Muscle of arm (tissue), 14 donors: ENCODE results near the gene NCBP3. TPM values are rescaled to one million over a fixed set of nuclear protein-coding genes. Genes with fewer than 3 reads are reported as not detected.

ENCODE experiments used
- DNase-seq: peaks from one replicate; pipeline ENCODE4 v3.0.0-alpha.2; 2013
- long read RNA-seq, 11 donors: transcript quantifications; one replicate each; lab custom pipeline, GENCODE V29; 2026
- polyA plus RNA-seq, 12 donors: library from polyadenylated mRNA; unstranded; fragments of 120-200 nt; gene quantifications; one replicate each; pipeline ENCODE4 v1.2.1, GENCODE V29; 2013; ENCODE audit not compliant: insufficient read length in 12 of 12

The NCBP3 gene, protein sequence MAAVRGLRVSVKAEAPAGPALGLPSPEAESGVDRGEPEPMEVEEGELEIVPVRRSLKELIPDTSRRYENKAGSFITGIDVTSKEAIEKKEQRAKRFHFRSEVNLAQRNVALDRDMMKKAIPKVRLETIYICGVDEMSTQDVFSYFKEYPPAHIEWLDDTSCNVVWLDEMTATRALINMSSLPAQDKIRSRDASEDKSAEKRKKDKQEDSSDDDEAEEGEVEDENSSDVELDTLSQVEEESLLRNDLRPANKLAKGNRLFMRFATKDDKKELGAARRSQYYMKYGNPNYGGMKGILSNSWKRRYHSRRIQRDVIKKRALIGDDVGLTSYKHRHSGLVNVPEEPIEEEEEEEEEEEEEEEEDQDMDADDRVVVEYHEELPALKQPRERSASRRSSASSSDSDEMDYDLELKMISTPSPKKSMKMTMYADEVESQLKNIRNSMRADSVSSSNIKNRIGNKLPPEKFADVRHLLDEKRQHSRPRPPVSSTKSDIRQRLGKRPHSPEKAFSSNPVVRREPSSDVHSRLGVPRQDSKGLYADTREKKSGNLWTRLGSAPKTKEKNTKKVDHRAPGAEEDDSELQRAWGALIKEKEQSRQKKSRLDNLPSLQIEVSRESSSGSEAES
- 10 to 100 TPM in 11 of 12 donors, not detected in 1; 41.3 to 88.1 (median 62.2) TPM for polyA plus RNA-seq
- long read RNA-seq, donor 1, partial matches to known transcripts, result 5 of 5 reads
- long read RNA-seq, donor 1, other reads (novel, unspliced or antisense), result 0 of 5 reads
- long read RNA-seq, donor 2, full-length matches to known transcripts, result 2 of 2 reads
- long read RNA-seq, donor 2, partial matches to known transcripts, result 0 of 2 reads
- long read RNA-seq, donor 2, other reads (novel, unspliced or antisense), result 0 of 2 reads
- long read RNA-seq, donor 3, full-length matches to known transcripts, result 2 of 2 reads
- long read RNA-seq, donor 3, partial matches to known transcripts, result 0 of 2 reads
- long read RNA-seq, donor 3, other reads (novel, unspliced or antisense), result 0 of 2 reads
- long read RNA-seq, donor 4, partial matches to known transcripts, result 0 of 1 reads
- long read RNA-seq, donor 4, other reads (novel, unspliced or antisense), result 0 of 1 reads
- long read RNA-seq, donor 5, full-length matches to known transcripts, result 5 of 5 reads
- long read RNA-seq, donor 5, partial matches to known transcripts, result 0 of 5 reads
- long read RNA-seq, donor 5, other reads (novel, unspliced or antisense), result 0 of 5 reads
- long read RNA-seq, donor 6, partial matches to known transcripts, result 0 of 1 reads
- long read RNA-seq, donor 6, other reads (novel, unspliced or antisense), result 0 of 1 reads
- long read RNA-seq, donor 7, result 0 reads
- long read RNA-seq, donor 8, full-length matches to known transcripts, result 1 of 1 reads
- long read RNA-seq, donor 8, partial matches to known transcripts, result 0 of 1 reads
- long read RNA-seq, donor 8, other reads (novel, unspliced or antisense), result 0 of 1 reads
- long read RNA-seq, donor 9, full-length matches to known transcripts, result 2 of 2 reads
- long read RNA-seq, donor 9, partial matches to known transcripts, result 0 of 2 reads
- long read RNA-seq, donor 9, other reads (novel, unspliced or antisense), result 0 of 2 reads
- long read RNA-seq, donor 10, full-length matches to known transcripts, result 3 of 3 reads
- long read RNA-seq, donor 10, partial matches to known transcripts, result 0 of 3 reads
- long read RNA-seq, donor 10, other reads (novel, unspliced or antisense), result 0 of 3 reads
- long read RNA-seq, donor 11, full-length matches to known transcripts, result 2 of 2 reads
- long read RNA-seq, donor 11, partial matches to known transcripts, result 0 of 2 reads
- long read RNA-seq, donor 11, other reads (novel, unspliced or antisense), result 0 of 2 reads

DNA sequence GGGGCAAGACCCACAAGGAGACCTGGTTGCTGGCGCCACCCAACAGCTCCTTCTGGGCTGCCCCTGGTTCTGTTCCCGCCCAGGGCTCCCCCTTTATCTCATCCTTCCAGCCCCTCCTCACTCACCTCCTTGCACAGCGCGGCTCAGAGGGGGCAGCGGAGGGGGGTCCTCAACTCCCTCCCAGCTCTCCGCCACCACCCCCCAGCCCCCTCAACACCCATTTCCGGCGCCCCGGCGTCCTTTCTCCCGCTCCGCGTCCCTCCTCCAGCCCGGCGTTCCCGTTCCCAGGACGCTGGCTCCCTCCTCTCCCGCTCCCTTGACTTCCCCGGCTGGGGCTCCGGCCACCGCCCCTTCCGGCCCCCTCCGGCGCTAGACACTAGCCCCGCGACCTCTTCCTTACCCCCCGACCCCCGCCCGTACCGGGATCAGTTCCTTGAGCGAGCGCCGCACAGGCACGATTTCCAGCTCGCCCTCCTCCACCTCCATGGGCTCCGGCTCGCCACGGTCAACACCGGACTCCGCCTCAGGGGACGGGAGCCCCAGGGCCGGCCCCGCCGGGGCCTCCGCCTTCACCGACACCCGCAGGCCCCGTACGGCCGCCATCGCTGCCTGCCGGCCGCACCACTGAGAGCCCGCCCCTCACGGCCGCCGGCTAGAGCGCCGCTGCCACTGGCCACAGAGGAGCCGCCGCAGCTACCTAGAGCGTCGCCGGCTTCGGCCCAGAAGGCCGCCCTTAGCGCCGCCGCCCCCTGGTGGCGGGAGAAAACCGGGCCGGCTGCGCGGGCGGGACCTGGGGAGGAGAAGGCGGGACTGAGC, at the start of gene NCBP3:
NCBP3 (minus strand) TSS at position 626 of the 816 bp plus-strand sequence; CDS start at position 603, 23 bp downstream.
- DNase-seq, result peak; percentile 94

DNA sequence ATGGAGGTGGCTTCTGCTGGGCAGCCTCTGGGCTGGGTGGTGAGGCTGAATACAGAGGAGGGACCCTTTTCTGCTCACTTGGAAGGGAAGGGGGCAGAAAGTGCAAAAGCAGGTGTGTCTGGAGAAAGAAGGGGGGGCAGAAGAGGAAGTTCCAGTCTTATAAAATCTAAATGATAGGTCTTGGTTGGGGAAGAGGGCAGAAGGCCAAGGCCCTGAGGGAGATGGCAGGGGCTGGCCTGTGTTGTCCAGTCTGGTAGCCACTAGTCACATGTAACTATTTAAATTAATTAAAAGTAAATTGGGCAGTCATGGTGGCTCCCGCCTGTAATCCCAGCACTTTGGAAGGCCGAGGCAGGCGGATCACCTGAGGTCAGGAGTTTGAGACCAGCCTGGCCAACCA, 49.3 kb upstream of the NCBP3 start:
- no peak for DNase-seq

DNA sequence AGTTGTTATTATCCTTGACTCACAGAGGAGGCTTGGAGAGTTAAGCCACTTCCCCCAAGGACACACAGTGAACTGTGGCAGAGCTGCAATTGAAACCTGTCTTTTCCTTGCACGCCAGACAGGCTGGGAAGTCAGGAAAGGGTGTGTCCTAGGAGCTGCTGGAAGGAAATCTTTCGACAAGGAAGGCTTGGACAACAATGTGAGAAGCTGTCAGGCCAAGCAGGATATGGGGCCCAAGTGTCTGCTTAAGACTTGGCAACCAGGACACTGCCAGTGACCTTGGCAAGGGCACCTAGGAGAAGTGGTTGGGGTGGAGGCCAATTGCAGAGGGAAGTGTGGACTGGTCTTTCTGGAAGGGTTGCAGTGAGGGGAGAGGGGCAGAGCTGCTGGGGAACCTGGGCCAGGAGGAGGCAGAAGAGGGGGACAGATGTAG, 48.9 kb upstream of the NCBP3 start:
- no peak for DNase-seq

DNA sequence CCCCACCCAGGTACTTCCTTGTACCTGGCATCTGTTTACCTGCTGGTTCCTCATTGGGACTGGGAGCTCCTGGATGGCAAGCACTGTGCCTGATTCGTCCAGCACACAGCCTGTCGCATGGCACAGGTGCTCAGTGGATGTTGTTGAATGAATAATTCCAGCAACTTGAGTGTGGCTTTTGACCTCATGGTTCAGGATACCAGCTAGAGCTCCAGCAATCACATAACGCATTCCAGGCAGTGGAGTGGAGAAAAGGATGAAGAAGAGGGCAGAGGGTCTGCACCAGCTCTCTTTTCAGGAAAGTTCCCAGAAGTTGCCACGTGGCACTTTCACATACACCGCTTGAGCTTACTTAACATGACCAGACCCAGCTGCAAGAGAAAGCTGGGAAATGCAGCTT, 48.1 kb upstream of the NCBP3 start:
- no peak for DNase-seq

DNA sequence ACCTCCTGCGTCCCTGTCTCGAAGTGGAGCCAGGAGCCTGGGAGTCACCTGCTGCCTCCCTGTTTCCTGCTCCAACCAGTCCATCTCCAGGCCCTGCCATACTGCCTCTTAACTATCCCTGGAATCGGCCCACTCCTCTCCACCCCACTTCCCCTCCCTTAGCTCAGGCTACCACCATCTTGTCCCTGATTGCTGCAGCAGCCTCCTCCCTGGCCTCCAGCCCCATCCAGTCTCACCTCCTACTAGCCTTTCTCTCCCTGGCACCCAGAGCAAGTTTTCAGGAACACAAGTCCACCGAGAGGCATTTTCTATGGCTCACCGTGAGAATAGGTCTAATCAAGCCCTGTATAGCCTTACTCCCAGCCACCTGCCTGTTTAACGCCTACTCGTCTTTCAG, 47.7 kb upstream of the NCBP3 start:
- DNase-seq, result no peak

DNA sequence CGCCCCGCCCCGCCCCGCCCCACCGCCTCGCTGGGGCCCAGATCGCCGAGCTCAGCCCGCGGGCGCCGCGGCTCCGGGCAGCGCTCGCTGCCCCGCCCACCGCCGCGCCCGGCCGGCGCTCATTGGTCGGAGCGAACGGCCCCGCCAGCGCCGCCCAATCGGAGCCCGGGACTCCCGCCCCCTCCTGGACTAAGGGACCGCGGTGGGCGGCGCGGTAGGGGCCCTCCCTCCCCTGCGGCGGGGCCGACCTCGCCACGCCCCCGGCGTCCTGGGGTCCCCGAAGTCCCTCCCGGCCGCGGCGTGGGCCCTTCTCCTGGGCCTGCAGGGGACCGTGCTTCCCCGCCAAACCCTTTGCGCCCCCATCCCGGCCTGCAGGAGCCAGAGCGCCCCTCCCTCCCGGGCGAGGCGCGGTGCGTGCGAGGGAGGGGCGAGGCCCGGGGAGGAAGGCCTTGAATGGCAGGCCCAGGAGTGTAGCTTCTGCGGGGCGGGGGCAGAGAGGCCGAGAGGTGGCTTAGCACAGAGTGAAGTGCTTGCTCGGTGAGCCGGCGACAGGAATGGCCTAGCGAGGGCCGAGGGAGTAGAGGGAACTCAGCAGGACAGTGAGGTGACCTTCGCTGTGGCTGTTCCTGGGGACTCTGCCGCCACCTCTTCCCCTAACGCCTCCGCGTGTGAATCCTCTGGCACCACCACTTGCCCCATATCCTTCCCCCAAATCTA, 47.1 kb upstream of the NCBP3 start, which contains the start of gene CAMKK1:
CAMKK1 (minus strand) TSS at position 51 of the 717 bp plus-strand sequence. CDS start 7,366 bp downstream, outside the sequence.
- DNase-seq, result peak; percentile 85

DNA sequence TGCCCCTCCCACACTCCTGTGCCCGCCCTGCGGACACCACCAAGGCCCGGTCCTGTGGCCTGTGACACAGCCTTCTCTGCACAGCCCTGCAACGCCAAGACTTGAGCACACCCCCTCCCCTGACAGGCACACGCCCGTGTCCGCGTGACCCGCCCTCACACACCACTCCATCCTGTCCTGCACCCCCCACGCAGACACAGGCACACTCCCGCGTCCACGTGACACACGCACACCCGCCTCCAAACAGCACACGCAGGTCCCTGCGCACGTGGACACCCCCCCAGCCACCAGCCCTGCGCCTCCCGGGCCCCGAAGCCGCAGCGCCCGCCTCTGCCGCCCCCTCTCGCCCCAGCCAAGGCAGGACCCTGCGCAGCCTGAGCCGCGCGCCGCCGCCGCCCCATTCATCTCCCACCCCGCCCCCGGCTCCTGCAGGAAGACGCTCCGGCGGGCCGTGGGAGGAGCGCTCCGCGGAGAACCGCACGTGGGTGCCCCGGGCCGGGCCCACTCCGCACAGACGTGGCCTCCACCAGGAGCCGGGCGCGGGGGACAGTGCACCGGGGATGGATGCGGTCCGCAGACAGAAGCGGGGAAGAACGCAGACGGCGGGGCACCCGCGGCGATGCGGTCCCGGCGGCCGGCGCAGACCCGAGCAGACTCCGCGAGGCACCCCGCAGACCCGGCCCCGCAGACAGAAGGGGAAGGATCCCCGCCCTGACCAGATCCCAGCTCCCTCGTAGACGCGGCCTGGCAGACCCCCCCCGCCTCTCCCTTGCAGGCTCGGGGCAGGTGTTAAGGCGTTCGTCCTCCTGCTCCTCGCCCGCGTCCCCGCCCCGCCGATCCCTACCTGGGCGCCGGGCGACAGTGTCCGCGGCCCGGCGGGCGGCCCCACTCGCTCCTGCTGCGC, 46.3 kb upstream of the NCBP3 start:
- DNase-seq, result no peak

DNA sequence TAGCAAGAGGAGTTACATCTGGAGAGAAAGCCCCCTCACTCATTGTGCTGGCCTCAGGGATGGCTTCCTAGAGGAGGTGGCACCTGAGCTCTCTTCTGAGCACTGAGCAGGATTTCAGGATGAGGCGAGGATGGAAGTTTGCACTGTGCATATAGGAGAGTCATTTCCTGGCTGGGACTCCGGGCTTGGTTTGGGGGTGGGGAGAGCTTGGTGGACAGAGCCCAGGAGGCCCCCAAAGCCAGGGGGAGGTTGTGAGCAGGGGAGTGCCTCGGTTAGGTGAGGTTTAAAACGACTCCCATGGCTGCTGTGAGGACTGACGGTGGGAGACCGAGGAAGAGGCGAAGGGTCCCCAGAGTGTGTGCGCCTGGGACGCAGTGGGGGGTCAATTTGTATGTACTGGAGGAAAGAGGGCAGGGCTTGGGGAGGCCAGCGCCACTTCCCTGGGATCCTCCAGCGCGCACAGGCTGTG, 45.6 kb upstream of the NCBP3 start:
- no peak for DNase-seq

DNA sequence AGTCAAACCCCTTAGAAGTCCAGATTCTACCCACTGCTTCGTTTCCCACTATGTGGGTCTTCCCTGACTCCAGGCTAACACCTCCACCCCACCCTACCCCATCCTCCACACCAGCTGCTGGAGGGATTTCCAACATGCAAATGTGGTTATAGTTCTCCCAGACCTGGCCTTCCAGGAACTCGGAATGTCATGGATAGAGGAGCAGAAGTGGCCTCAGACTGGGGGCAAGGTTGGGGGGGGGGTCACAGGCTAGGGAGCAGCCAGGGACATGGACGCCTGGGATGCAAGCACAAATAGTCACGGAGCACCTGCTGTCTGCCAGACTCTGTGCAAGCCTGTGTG, 44.8 kb upstream of the NCBP3 start:
- DNase-seq, result no peak

DNA sequence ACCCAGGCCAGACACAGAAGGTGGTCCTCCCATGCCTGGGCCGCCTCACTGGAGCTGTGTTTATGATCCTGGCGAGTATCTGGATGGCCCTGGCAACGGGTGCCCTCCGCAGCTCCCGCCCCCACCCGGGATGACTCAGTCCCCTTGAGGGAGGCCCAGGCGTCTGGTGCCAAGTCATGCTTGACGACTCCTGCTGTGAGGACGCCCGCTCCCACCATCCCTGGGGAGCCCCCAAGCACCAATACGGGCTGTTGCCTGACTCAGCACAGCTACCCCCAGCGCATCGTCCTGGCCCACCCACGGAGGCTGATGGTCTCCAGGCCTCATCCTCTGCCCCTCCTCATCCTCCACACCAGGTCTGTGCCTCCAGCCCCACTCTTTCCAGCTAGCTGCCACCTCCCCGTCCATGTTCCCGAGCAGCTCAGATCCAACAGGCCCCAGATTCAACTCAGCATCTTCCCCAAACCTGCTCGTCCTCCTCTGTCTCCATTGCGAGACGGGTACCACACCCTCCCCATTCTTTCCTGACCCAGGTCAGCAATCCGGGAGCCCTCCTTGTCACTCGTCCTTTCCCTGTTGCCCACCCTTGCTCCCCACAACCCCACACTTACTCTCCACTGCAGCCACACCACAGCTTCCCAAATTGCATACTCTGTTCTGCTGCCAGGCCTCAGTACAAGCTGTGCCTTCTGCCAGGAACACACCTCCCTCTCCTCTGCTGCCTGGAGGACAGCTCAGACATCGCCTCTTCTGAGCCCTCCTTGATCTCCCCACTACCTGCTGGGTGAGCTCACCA, 44.2 kb upstream of the NCBP3 start:
- DNase-seq, result no peak

DNA sequence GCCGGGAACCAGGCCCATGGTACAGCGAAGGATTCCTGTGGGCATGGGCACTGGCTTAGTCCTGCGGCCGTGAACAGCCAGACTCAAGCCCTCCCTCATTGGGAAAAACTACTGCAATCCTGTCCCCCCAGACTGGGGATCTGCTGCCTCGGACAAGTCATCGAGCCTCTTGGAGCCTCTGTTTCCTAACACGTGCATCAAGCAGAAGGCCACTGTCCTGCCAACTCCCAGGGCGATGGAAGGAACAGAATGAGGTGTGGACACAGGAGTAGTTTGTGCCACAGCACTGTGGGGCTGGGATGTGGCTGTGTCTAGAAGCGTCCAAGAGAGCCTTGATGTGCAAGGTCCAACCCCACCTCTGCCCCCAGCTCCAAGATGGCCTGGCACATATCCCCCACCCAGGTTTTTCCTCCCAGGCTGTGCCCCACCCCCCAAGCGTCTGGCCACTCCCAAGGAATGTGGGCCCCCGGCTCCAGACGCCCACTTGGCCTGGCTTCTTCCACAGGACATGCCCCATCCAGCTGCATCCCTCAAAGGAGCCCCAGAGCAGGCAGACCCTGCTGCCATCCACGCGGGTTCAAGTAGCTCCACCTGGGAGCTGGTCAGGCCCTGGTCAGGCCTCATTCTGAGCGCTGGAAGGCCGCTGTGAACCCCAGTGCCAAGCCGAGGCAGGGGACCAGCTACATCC, 43.4 kb upstream of the NCBP3 start:
- DNase-seq, result no peak

DNA sequence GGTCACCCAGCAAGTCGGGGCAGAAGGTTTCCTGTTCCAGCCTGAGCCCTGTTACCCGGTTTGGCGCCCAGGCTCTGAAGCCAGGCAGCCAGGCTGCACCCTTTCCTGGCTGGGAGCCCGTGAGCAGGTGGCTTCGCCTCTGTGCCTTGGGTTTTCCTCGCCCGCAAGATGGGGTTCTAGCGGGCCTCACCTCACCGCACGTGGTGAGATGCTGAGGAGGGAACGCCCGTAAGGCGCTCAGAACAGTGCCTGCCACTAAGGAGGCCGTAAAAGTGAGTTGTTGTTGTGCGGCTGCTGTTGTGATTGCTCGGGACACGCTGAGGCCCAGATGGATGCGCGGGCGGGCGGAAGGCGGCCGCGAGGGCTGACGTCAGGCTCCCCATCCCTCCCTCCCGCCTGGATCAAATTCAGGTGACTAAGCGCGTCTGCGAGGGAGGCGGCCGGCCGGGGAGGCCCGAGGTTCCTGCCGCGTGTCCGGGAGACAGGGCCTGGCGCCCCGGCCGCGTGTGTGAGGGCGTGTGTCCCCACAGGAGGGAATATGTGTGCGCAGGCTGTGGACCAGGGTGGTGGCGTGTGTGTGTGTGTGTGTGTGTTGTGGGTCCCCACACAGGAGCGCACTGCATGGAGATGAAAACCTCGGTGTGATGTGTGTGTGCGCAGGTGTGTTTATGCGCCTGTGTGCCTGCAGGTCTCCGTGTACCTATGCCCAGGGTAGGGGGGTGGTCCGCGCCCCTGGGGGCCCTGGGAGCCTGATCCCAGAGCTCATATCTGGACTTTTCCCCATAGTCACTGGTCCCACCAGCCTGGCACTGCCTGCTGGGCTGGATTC, 42.5 kb upstream of the NCBP3 start:
- DNase-seq, result peak; percentile 91

DNA sequence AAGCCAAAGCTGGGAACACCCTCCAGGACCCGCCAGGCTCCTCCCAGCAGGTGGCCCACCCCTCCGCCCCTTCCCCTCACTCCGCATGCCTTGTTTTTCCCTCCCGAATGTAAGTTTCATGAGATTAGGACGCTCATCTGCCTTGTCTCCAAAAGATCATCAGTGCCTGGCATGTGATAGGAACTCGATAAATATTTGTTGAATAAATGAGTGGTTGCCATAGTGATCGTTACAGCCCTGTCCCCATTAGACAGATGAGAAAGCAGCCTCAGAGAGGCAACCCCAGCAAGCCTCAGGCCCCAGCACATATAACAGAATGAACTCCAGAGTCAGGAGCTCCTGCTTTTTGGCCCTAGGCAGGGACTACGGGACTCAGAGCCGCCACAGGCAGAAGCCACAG, 41.8 kb upstream of the NCBP3 start:
- DNase-seq, result no peak

DNA sequence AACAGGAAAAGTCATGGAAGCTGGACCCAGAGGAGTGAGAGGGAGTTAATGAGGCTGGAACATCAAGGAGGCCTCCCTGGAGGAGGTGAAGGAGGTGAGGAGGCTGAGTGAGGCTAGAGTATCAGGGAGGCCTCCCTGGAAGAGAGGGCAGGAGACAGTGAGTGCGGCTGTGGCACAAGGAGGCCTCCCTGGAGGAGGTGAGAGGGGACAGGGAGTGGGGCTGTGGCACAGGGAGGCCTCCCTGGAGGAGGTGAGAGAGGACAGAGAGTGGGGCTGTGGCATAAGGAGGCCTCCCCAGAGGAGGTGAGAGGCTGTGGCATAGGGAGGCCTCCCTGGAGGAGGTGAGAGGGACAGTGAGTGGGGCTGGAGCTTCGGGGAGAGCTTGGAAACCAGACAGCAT, 41.3 kb upstream of the NCBP3 start:
- no peak for DNase-seq

DNA sequence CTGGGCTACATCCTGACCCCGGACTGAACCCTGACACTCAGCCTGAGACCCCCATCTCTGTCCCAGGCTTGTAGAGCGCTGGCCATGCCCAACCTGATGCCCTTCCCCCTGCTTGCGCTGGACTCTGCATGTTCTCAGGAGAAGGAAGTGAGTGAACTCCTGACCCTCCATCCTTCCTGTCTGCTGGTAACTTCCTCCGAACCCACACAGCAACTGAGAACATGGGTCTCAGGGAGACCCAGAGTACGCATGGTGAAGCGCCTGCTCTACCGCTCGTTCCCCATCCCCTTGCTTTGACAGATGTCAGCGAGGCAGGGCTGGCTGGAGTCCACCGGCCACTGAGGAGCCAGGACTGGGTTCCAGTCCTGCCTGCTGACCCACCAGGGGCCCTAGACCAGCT, 40.7 kb upstream of the NCBP3 start:
- no peak for DNase-seq
